Measurements from ENCODE around the gene SCYGR4.
"Not testable (repeated sequence)": the region's sequence is repeated elsewhere in the genome, so short reads cannot be mapped to it uniquely, and the experiment has no call there.

SCYGR4 gene

GRCh38 chr2:227579791-227580190 lies 37.5 kb upstream of the SCYGR4 start:
- TF ChIP-seq, protein P1, sequence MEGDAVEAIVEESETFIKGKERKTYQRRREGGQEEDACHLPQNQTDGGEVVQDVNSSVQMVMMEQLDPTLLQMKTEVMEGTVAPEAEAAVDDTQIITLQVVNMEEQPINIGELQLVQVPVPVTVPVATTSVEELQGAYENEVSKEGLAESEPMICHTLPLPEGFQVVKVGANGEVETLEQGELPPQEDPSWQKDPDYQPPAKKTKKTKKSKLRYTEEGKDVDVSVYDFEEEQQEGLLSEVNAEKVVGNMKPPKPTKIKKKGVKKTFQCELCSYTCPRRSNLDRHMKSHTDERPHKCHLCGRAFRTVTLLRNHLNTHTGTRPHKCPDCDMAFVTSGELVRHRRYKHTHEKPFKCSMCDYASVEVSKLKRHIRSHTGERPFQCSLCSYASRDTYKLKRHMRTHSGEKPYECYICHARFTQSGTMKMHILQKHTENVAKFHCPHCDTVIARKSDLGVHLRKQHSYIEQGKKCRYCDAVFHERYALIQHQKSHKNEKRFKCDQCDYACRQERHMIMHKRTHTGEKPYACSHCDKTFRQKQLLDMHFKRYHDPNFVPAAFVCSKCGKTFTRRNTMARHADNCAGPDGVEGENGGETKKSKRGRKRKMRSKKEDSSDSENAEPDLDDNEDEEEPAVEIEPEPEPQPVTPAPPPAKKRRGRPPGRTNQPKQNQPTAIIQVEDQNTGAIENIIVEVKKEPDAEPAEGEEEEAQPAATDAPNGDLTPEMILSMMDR (IDR thresholded peaks at IDR 0.05; ENCODE audit: low read depth, low read length), result no peak
- H3K4me3 ChIP-seq (ENCODE audit: low read depth, low read length), result no peak overlapping the region

- H3K4me3 ChIP-seq (ENCODE audit: low read depth, low read length), result no peak overlapping the region
- TF ChIP-seq, protein P1 (IDR thresholded peaks at IDR 0.05; ENCODE audit: low read depth, low read length), result no peak
Measured at GRCh38 chr2:227582369-227582768, 34.9 kb upstream of the SCYGR4 start.

DNA sequence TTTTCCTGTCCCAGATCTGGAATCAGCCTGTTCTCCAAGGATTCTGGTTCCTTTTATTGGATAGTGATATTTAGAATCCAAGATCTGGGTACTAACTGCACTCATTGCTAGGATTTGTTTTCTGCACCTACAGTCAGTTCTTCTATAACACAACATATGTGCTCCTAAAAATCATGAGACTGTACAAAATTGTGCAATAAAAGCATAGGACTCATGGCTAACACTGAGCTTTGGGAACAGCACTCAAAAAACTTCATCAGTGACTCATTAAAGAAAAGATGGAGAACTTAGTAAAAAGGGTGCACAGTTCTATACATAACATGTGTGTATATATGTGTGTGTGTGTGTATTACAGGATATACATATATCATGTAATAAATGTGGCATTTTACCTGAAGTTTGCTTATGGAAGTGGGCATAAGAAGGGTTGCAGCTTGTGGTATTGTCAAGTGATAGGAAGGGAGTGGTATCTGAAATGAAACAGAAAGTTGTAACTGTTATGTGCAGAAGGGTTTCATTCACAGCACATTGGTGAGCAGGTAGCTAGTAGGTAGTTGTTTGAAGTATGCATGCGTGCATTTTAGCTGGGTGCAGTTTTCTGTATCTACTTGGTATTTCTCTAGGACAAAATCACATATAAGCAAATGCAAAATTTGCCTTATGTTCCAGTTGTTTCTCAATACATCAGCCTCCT lies 24.5 kb upstream of the SCYGR4 start:
- TF ChIP-seq, protein P1 (IDR thresholded peaks at IDR 0.05; ENCODE audit: low read depth, low read length), result no peak
- H3K4me3 ChIP-seq (ENCODE audit: low read depth, low read length), result no peak overlapping the region

DNA sequence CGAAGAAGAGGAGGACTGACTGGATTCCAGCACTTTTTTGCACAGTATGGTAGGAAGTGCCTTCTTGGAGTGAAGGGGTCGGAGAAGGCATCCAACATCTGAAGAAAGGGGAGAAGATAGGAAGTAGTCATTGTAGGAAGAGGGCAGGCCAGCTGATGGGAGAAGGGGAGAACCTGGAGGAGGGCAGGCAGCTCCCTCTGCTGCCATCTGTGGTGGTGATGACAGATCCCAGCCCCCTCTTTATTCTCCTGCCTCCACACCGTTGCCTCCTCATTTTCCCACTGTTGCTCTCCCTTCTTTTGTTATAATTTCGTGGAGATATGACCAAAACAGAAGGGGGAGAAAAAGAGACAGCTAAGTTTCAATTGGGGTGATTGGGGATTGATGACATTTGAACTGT lies 21.5 kb upstream of the SCYGR4 start:
- H3K4me3 ChIP-seq (ENCODE audit: low read depth, low read length), result no peak overlapping the region
- TF ChIP-seq, protein P1 (IDR thresholded peaks at IDR 0.05; ENCODE audit: low read depth, low read length), result no peak

- TF ChIP-seq, protein P1 (IDR thresholded peaks at IDR 0.05; ENCODE audit: low read depth, low read length), result no peak
- no peak overlapping the region for H3K4me3 ChIP-seq (ENCODE audit: low read depth, low read length)
Measured at GRCh38 chr2:227597036-227597435, 20.3 kb upstream of the SCYGR4 start.

DNA sequence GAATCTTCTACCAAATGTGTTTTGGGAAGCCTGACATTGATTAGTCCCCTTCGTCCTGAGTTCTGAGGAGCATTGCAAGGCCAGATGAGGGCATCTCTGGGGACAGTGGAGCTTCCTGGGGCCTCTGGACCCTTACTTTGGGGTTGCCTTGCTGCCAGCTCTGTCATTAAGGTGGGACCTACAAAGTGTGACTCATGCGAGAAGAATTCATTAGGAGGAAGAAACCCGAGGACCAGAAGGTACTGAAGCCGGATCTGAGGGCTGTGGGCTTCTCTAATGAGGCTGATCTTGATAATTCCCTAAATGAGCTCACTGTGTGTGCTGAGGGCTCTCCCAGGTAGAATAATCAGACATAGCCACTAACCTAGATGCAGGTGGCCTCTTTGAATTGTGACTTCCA lies 19.3 kb upstream of the SCYGR4 start:
- TF ChIP-seq, protein P1 (IDR thresholded peaks at IDR 0.05; ENCODE audit: low read depth, low read length), result no peak
- no peak overlapping the region for H3K4me3 ChIP-seq (ENCODE audit: low read depth, low read length)

DNA sequence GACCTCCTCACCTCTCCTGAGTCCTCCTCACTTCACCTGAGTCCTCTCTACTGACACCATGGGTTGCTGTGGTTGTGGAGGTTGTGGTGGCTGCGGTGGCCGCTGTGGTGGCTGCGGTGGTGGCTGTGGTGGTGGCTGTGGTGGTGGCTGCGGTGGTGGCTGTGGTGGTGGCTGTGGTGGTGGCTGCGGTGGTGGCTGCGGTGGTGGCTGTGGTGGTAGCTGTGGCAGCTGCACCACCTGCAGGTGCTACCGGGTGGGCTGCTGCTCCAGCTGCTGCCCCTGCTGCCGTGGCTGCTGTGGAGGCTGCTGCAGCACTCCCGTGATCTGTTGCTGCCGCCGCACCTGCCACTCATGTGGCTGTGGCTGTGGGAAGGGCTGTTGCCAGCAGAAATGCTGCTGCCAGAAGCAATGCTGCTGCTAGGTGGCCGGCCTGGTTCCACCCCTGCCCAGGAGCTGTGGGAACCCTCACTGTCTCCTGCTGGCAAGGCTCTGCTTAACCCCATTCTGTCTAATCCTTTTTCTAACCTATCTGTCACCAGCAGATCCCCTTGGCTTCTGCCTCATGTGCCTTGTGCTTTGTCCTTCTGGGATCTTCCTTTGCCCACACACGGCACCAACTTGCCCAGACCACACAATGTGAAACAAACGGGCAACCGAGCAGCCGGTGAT lies 18.3 kb upstream of the SCYGR4 start, which contains the start of gene SCYGR2:
TSS of gene SCYGR2 (plus strand) at position 59 of the 669 bp plus-strand sequence. CDS start at position 59, 0 bp downstream.
- not testable (repeated sequence) for H3K4me3 ChIP-seq (ENCODE audit: low read depth, low read length)
